HUES48 (cell line): Measurements from ENCODE around the gene TAS1R3.
A peak's percentile ranks its signal among the peaks of the same experiment; 100 is the strongest.

Experiments
- H3K27ac ChIP-seq: one replicate; pipeline ENCODE4 v1.7.0; 2013; ENCODE audit warnings: low read depth, low read length, inconsistent platforms
- H3K27me3 ChIP-seq: 2 replicates; pipeline ENCODE4 v1.6.1; 2013; ENCODE audit warnings: mild to moderate bottlenecking, low read length; ENCODE audit not compliant: control insufficient read depth, insufficient read depth
- H3K36me3 ChIP-seq: 2 replicates; pipeline ENCODE4 v1.6.1; 2013; ENCODE audit warnings: low read length; ENCODE audit not compliant: control insufficient read depth, insufficient read depth
- H3K4me1 ChIP-seq: 2 replicates; pipeline ENCODE4 v1.6.1; 2013; ENCODE audit warnings: mild to moderate bottlenecking, low read length; ENCODE audit not compliant: control insufficient read depth, insufficient read depth
- H3K4me3 ChIP-seq: 2 replicates; pipeline ENCODE4 v1.5.1; 2013; ENCODE audit warnings: mild to moderate bottlenecking, low read depth, low read length
- H3K9ac ChIP-seq: 2 replicates; pipeline ENCODE4 v1.6.1; 2013; ENCODE audit warnings: mild to moderate bottlenecking, low read depth, low read length, moderate library complexity
- H3K9me3 ChIP-seq: 2 replicates; pipeline ENCODE4 v1.6.1; 2013; ENCODE audit warnings: low read length; ENCODE audit not compliant: control insufficient read depth, insufficient read depth

Gene TAS1R3

GRCh38 chr1:1345384-1345783, 14.3 kb downstream of the TAS1R3 start:
- no peak overlapping the region for H3K27ac ChIP-seq
- H3K4me1 ChIP-seq = peaks cover 9% of the 10 kb centered on the region
- H3K4me3 ChIP-seq = no peak overlapping the region
- H3K9ac ChIP-seq = no peak overlapping the region
- peaks cover 13% of the 10 kb centered on the region for H3K36me3 ChIP-seq
- no peaks in the 10 kb centered on the region for H3K9me3 ChIP-seq
- H3K27me3 ChIP-seq = no peaks in the 10 kb centered on the region

DNA sequence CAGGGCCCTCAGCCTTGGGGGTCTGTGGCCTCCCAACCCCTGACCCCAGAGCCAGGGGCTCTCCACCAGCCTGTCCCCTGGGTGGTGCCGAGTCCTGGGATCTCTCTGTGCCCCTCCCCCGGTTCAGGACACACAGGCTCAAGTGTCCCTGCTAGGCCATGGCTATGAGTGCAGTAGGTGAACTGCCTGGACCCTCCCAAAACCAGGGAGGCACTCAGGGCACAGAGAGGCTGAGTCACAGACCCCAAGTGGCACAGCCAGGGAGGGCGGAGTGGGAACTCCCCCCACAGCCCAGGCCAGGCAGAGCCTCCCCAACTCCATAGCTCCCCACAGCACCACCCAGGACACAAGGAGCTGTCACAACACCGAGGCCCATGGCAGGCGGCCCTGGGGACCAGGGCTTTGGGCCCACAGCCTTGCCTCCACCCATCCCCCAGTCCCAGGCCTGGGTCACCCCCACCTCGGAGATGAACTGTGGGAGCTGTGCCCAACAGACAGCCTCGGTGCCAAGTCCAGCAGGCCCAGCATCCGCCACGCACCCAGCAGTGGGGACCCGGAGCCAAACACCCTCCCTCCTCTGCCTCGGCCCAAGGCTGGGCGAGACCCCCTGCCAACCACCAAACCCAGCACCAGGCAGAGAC, 14.9 kb downstream of the TAS1R3 start:
- Histone ChIP-seq H3K27me3 (no peaks in the 10 kb centered on the region), H3K9ac (no peak overlapping the region), H3K36me3 (peaks cover 7% of the 10 kb centered on the region), H3K4me3 (no peak overlapping the region), H3K9me3 (no peaks in the 10 kb centered on the region), H3K4me1 (peaks cover 9% of the 10 kb centered on the region), H3K27ac (no peak overlapping the region)

DNA sequence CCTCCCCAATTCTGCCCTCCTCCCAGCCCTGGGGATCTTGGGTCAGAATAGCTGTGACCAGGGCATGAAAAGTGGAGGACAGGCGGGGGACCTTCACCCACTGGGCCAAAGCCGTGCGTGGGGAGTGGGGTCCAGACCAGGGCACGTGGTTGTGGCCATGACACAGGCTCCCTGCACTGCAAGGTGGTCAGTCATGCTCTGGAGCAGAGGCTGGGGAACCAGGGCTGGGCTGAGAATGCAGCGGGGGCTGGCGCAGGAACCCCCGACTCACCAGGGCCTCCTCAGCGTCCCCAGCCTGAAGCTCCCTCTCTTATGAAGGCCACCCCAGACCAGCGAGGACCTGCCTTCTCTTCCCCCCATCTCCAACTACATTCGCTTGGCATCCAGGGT, 15.4 kb downstream of the TAS1R3 start:
- no peak overlapping the region for H3K9ac ChIP-seq
- peaks cover 11% of the 10 kb centered on the region for H3K4me1 ChIP-seq
- H3K4me3 ChIP-seq = no peak overlapping the region
- no peaks in the 10 kb centered on the region for H3K27me3 ChIP-seq
- no peaks in the 10 kb centered on the region for H3K9me3 ChIP-seq
- no peak overlapping the region for H3K27ac ChIP-seq
- peaks cover 2% of the 10 kb centered on the region for H3K36me3 ChIP-seq

DNA sequence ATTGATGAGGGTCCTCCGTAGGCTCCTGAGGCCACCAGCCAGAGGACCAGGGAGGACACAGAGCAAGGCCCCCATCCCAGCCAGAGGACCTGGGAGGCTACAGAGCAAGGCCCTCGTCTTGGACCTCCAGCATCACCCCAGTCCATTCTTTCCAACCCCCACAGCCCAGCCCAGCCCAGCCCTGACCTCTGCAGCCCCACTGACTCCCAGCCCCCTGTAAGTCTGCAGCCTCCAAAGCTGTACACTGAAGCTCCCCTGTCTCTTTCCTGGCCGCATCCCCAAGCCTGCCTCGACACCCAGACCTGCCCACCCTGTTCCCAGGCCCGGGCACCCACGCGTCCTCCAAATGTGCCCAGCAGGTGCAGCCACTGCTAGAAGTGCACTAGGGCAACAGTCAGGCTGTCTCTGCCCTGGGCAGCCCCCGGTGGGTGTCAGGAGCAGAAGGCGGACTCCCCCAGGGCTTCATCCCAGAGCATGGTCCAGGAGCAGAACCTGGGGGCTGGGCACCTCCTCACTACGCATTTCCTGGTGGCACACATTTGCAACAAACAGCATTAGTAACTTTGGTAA, 16.0 kb downstream of the TAS1R3 start:
- no peaks in the 10 kb centered on the region for H3K9me3 ChIP-seq
- no peaks in the 10 kb centered on the region for H3K27me3 ChIP-seq
- peak overlapping the region; percentile 83; the same call in 1 of the 2 replicates for H3K4me3 ChIP-seq
- H3K36me3 ChIP-seq = no peaks in the 10 kb centered on the region
- H3K9ac ChIP-seq = no peak overlapping the region
- H3K27ac ChIP-seq = no peak overlapping the region
- H3K4me1 ChIP-seq = peaks cover 13% of the 10 kb centered on the region

DNA sequence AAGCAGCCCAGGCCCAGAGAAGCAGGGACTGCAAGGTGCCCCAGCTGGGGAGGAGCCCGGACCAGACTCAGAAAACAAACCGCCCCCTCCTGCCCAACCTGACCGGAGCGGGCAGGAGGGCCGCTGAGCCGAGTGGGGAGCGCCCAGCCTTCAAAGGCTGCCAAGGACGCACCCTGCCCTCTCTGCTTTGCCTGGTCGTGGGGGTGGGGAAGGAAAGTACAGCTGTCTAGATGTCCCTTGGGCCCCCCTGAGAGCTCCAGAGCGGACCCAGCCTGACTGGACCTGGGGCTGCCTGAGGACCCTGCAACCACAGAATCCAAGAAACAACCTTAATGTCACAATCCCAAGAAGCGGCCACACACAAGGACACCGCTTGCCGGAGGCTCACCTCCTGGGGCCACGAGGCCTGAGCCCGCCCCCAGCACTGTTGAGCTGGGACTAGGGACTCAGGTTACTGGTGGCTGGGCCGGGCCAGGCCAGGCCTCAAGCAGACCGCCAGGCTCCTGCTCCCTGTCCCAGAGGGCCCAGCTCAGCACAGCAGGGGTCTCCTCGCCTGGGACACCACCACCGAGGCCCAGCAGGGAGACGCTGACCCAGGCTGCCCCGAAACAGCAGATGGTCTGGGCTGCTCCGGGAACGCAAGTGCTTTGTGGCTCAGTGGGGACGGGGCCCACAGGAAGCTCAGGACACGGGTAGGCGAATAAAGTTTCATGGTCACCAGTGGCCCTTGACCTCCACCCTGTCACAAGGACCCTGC, 16.8 kb downstream of the TAS1R3 start:
- Histone ChIP-seq H3K4me1 (peaks cover 20% of the 10 kb centered on the region), H3K27me3 (peaks cover 5% of the 10 kb centered on the region; the same call in 1 of the 2 replicates), H3K4me3 (peak overlapping the region; percentile 83), H3K9me3 (no peaks in the 10 kb centered on the region), H3K27ac (peak overlapping the region; percentile 64), H3K36me3 (no peaks in the 10 kb centered on the region), H3K9ac (no peak overlapping the region; the same call in 1 of the 2 replicates)

DNA sequence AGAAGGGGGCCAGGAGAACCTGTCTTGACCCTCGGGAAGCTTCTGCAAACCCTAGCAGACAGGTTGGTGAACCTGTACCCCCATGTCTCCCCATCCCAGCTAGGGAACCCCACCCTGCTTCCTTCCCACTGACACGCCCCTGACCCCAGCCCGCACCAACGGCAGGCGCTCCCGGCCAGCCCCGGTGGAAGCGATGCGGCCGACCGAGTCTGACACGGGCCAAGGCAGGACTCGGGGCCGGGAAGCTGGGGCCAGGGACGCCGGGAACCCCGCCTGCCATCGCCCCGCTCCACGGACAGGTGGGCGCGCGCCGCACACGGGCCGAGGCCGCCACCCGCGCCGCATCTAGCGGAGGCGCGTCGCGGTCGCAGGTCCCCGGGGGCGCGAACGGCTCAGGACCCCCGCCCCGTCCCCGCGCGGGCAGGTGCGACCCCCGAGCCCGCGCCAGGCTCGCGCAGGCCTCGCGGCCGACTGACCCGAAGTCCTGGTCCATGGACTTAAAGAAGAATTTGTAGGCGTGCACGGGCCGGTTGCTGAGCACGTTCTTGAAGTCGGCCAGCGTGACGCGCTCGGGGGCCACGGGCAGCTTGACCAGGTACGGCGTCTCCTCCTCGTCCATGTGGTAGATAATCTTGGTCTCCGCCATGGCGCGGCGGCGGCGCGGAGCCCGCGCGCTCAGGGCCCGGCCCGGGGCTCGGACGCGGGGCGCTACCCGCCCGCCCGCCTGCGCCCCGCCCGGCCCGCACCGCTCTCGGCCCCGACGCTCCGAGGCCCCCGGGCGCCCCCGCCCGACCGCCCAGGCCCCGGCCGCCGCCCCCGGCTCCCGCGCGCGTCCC, 17.6 kb downstream of the TAS1R3 start:
- Histone ChIP-seq H3K36me3 (no peaks in the 10 kb centered on the region), H3K27me3 (peaks cover 5% of the 10 kb centered on the region; the same call in 1 of the 2 replicates), H3K4me1 (peaks cover 28% of the 10 kb centered on the region), H3K4me3 (peak overlapping the region; percentile 83), H3K9me3 (no peaks in the 10 kb centered on the region), H3K27ac (no peak overlapping the region), H3K9ac (peak overlapping the region; percentile 48; the same call in 1 of the 2 replicates)

GRCh38 chr1:1349256-1350012, 18.4 kb downstream of the TAS1R3 start, which contains the start of gene DVL1:
TSS of gene DVL1 (minus strand) at chr1:1349418. CDS start at chr1:1349065, 353 bp downstream.
- peak within 1 kb of the TSS; percentile 84 for H3K27ac ChIP-seq
- H3K9me3 ChIP-seq = no peaks in the 10 kb centered on the region
- no peaks in the 10 kb centered on the region for H3K36me3 ChIP-seq
- peak within 1 kb of the TSS; percentile 78; the same call in 1 of the 2 replicates for H3K9ac ChIP-seq
- peaks cover 10% of the 10 kb centered on the region for H3K27me3 ChIP-seq
- H3K4me3 ChIP-seq = peak within 1 kb of the TSS; percentile 91
- H3K4me1 ChIP-seq = peaks cover 28% of the 10 kb centered on the region

- peaks cover 28% of the 10 kb centered on the region for H3K4me1 ChIP-seq
- H3K27ac ChIP-seq = no peak overlapping the region
- H3K27me3 ChIP-seq = peaks cover 20% of the 10 kb centered on the region
- no peaks in the 10 kb centered on the region for H3K9me3 ChIP-seq
- H3K9ac ChIP-seq = no peak overlapping the region
- H3K36me3 ChIP-seq = no peaks in the 10 kb centered on the region
- peak overlapping the region; percentile 12; the same call in 1 of the 2 replicates for H3K4me3 ChIP-seq
These were observed 20.7 kb downstream of the TAS1R3 start for GRCh38 chr1:1351511-1352427.

DNA sequence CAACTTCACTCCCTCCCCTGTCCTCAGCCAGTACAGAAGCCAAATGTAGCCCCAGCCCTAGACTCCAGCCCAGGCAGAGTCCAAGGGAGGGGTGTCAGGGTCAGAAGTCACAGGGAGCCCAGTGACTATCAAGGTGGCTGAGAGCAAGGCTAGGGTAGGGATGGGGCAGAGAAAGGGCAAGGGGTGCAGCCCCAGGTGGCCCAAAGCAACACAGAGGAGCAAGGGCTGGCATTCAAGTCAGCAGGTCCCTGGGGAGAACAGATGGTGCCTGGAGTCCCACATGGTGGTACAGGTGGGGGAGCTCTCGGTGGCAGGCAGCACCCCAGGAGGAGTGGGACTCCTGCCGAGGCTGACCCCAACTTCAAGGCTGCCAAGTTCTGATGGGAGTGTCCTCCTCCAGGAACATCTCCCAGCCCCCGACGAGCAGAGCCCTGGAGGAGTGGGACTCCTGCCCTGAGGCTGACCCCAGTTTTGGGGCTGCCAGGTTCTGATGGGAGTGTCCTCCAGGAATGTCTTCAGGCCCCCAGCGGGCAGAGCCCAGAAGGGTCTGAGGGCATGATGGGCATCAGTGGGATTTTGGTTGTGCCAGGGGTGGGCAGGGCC, 21.8 kb downstream of the TAS1R3 start:
- no peak overlapping the region for H3K4me3 ChIP-seq
- peaks cover 20% of the 10 kb centered on the region for H3K27me3 ChIP-seq
- H3K27ac ChIP-seq = no peak overlapping the region
- peaks cover 26% of the 10 kb centered on the region for H3K4me1 ChIP-seq
- no peaks in the 10 kb centered on the region for H3K36me3 ChIP-seq
- H3K9me3 ChIP-seq = no peaks in the 10 kb centered on the region
- no peak overlapping the region for H3K9ac ChIP-seq
